Endothelial cell of umbilical vein (primary cell): ENCODE measurements around the gene LTBP2.

Experiments
- CTCF ChIP-seq, 2 donors: IDR thresholded peaks; 1 replicate in 1 of 2; 2 replicates in 1 of 2; pipeline ENCODE4 v1.5.1; 2011; ENCODE audit warnings: low read length in 2 of 2, mild to moderate bottlenecking in 2 of 2, moderate library complexity in 2 of 2, control low read depth in 1 of 2, inconsistent platforms in 1 of 2, low read depth in 1 of 2; ENCODE audit not compliant: insufficient read depth in 1 of 2; ENCODE audit errors: extremely low read depth in 1 of 2
- EZH2 ChIP-seq: IDR thresholded peaks from 2 replicates; pipeline ENCODE4 v1.6.1; 2012; ENCODE audit warnings: borderline replicate concordance, low read depth, mild to moderate bottlenecking, moderate library complexity, low read length, inconsistent platforms; ENCODE audit not compliant: severe bottlenecking
- POLR2A ChIP-seq: IDR thresholded peaks from 2 replicates; pipeline ENCODE4 v1.6.1; 2012; ENCODE audit warnings: low read depth, mild to moderate bottlenecking, control low read depth, low read length
- POLR2AphosphoS5 ChIP-seq: IDR thresholded peaks from 2 replicates; pipeline ENCODE4 v1.6.1; 2012; ENCODE audit warnings: low read depth, mild to moderate bottlenecking, control low read depth, low read length, moderate library complexity; ENCODE audit not compliant: insufficient read depth

DNA sequence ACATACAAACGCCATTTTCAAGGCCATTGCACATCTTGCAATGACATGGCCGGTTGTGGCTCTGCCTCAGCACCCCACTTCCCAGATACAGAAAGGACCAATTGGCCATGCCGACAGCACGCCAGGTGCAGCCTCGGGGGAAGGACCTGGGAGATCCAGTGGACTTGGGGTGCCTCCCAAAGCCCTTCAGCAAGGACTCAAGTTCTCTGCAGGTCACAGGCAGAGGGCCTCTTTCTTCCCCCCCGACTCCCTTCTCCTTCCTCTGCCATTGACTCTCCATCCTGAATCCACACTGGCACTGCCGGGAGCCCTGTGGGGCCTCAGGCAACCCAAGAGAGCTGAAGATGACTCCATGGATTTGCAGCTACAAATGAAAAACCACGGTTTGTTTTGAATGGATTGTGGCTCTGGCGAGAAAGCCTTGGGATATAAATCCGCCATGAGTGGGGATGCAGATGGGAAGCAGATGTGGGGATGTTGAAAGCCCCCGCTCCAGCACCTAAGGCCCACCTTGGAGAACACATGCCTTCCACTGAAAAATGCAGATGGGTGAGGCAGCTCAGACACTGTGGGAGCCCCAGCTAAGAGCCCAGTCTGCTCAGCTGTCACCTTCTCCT, 35.1 kb upstream of the LTBP2 start:
- TF ChIP-seq POLR2A (no peak), POLR2AphosphoS5 (no peak), EZH2 (no peak), CTCF (IDR thresholded peaks at IDR 0.05; ENCODE audit: extremely low read depth in 1 of 2, insufficient read depth in 1 of 2, low read depth in 1 of 2, low read length in 2 of 2) (no peak)
